SH-SY5Y (cell line): Measurements from ENCODE around the gene TEX14.

Experiments used
- GATA2 ChIP-seq: IDR thresholded peaks from 2 replicates; pipeline ENCODE4 v1.6.1; 2011; ENCODE audit warnings: mild to moderate bottlenecking, low read depth, low read length
- GATA3 ChIP-seq: IDR thresholded peaks from 2 replicates; pipeline ENCODE4 v1.6.1; 2011; ENCODE audit warnings: low read depth, mild to moderate bottlenecking, low read length, moderate library complexity

DNA sequence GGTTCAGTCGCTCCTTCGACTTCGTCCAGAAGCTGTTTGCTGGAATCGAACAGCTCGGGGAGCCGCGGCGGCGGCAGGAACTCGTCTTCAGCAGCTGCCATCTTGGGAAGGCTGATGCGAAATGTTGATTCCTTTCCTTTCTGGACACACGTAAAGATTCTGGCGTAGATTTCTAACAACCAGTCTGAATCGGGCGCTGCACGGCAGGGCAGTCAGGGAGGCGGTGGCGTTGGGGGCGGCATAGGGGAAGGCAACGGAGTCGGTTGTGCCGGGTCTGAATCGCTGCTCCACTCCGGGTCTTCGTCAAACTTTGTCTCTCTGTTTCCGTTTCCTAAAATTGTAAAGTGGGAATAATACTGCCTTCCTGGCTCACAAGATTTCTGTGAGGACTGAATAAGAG, 30.3 kb downstream of the TEX14 start:
- TF ChIP-seq GATA3, result no peak
- TF ChIP-seq GATA2, result no peak
